ENCODE measurements around the gene ADCY2.

DNA sequence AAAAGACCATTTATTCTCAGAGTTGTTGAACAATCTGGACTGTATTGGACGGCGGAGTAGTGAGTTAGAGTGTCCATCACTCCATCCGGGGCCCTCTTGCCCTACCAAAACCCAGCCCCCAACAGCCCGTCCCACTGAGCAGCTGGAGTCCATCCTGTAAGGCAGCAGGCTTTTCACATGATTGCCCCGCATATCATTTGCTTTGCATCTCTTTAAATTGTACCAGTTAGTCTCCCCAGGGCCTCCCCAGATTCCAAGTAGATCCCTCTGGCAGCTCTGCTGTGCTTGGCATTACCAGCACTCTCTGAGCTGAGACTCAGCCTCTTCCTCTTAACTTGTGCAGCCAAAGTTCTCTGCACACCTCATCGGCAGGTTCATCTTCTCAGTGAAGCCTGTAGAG lies 48.6 kb upstream of the ADCY2 start:
- TF ChIP-seq, protein P1, sequence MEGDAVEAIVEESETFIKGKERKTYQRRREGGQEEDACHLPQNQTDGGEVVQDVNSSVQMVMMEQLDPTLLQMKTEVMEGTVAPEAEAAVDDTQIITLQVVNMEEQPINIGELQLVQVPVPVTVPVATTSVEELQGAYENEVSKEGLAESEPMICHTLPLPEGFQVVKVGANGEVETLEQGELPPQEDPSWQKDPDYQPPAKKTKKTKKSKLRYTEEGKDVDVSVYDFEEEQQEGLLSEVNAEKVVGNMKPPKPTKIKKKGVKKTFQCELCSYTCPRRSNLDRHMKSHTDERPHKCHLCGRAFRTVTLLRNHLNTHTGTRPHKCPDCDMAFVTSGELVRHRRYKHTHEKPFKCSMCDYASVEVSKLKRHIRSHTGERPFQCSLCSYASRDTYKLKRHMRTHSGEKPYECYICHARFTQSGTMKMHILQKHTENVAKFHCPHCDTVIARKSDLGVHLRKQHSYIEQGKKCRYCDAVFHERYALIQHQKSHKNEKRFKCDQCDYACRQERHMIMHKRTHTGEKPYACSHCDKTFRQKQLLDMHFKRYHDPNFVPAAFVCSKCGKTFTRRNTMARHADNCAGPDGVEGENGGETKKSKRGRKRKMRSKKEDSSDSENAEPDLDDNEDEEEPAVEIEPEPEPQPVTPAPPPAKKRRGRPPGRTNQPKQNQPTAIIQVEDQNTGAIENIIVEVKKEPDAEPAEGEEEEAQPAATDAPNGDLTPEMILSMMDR (IDR thresholded peaks at IDR 0.05): no peak
- TF ChIP-seq POLR2A (IDR thresholded peaks at IDR 0.05) (no peak), POLR2AphosphoS5 (IDR thresholded peaks at IDR 0.05) (no peak)

Measured in prostate gland (tissue), 2 donors.